Effector memory CD4-positive, alpha-beta T cell (primary cell): ENCODE results near the gene KRTAP10-5.

ENCODE experiments used
- DNase-seq, 3 donors: peaks; one replicate each; pipeline ENCODE4 v3.0.0-alpha.2; 2020
- H3K27ac ChIP-seq: 2 replicates; pipeline ENCODE4 v1.7.0; 2013; ENCODE audit warnings: mild to moderate bottlenecking, low read length, moderate library complexity; ENCODE audit not compliant: insufficient read depth, poor library complexity, severe bottlenecking
- H3K27me3 ChIP-seq: replicated peaks from 2 replicates; pipeline ENCODE4 v1.7.0; 2013; ENCODE audit warnings: mild to moderate bottlenecking, low read length; ENCODE audit not compliant: insufficient read depth, control insufficient read depth, poor library complexity, severe bottlenecking
- H3K36me3 ChIP-seq: 2 replicates; pipeline ENCODE4 v1.7.0; 2013; ENCODE audit warnings: mild to moderate bottlenecking, low read length, moderate library complexity; ENCODE audit not compliant: control insufficient read depth, insufficient read depth
- H3K4me1 ChIP-seq: 2 replicates; pipeline ENCODE4 v1.7.0; 2013; ENCODE audit warnings: low read length, mild to moderate bottlenecking; ENCODE audit not compliant: control insufficient read depth, insufficient read depth, poor library complexity, severe bottlenecking
- H3K4me3 ChIP-seq: 2 replicates; pipeline ENCODE4 v1.7.0; 2013; ENCODE audit warnings: low read length, low read depth, mild to moderate bottlenecking; ENCODE audit not compliant: insufficient read depth, poor library complexity, severe bottlenecking
- H3K9me3 ChIP-seq: 2 replicates; pipeline ENCODE4 v1.7.0; 2013; ENCODE audit warnings: mild to moderate bottlenecking, low read length, moderate library complexity; ENCODE audit not compliant: control insufficient read depth

KRTAP10-5 gene

DNA sequence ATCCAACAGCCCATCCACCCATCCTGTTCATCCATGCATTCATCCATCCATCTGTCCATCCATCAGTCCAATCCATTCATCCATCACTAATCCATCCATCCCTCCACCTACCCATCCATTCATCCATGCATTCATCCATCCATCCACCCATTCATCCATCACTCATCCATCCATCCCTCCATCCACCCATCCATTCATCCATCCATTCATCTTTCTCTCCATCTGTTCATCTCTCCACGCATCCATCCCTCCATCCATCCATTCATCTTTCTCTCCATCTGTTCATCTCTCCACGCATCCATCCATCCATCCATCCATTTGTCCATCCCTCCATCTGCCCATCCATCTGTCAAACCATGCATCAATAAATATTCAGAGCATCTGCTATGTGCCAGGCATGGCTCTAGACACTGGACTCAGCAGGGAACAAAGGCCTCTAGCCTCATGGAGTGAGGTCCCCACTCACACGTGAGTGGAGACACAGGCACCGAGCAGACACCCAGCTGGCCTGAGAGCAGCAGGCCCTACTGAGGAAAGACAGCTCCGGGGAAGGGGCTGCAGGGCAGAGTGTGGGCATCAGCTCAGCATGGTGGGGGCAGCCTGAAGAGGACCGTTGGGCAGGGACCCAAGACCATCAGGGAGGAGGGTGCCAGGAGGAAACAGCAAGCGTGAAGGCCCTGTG lies 50.0 kb downstream of the KRTAP10-5 start:
- no peak overlapping the region for H3K4me3 ChIP-seq
- no peak for DNase-seq
- no peaks in the 10 kb centered on the region for H3K9me3 ChIP-seq
- no peaks in the 10 kb centered on the region for H3K4me1 ChIP-seq
- H3K27ac ChIP-seq = no peak overlapping the region
- H3K27me3 ChIP-seq = no peaks in the 10 kb centered on the region
- no peaks in the 10 kb centered on the region for H3K36me3 ChIP-seq

DNA sequence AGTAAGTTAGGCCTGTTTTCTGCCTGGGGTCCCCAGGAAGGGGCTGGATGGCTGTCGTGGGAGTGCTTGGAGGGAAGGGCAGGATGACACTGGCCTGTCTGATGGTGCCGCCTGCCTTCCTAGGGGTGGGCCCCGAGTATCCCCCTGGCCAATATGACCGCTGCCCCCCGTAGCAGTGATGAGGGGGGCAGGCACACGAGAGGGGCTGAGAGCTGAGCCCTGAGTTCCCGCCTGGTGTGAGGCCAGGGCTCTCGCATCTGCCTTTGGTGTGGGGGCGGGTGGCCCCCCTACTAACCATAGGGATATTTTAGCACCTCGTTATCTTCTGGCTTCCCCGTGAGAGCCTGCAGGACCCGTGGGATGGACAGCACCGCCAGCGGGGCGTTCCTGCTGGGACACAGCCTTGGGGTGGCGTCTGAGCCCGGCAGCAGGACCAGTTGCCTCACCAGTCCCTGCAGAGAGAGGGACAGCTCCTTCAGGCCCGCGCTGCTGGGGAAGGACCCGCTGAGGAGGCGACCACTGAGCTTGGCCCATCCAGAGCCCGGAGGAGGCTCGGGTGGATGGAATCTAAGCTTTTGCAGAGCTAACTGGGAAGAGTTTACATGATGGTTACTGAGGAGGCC lies 50.8 kb downstream of the KRTAP10-5 start:
- Histone ChIP-seq H3K27ac (no peak overlapping the region), H3K36me3 (no peaks in the 10 kb centered on the region), H3K9me3 (no peaks in the 10 kb centered on the region), H3K4me1 (no peaks in the 10 kb centered on the region), H3K27me3 (no peaks in the 10 kb centered on the region), H3K4me3 (no peak overlapping the region)
- no peak for DNase-seq
